Neural progenitor cell (in vitro differentiated cells): Measurements from ENCODE around the gene GLI2. TPM values are rescaled to one million over a fixed set of nuclear protein-coding genes. Genes with fewer than 3 reads are reported as not detected.

ENCODE experiments used
- DNase-seq: peaks from one replicate; pipeline ENCODE4 v3.0.0-alpha.2; 2016; ENCODE audit warnings: low spot score
- H2AFZ ChIP-seq: fragments of 200-600 bp; sonication (generic); replicated peaks from 2 replicates; pipeline ENCODE4 v1.6.1; 2016; ENCODE audit warnings: antibody characterized with exemption
- H3F3A ChIP-seq: fragments of 200-600 bp; sonication (generic); 2 replicates; pipeline ENCODE4 v1.6.1; 2016; ENCODE audit warnings: antibody characterized with exemption, low read depth
- H3K27ac ChIP-seq: fragments of 200-600 bp; sonication (generic); 2 replicates; pipeline ENCODE4 v1.5.1; 2016; ENCODE audit warnings: mild to moderate bottlenecking
- H3K27me3 ChIP-seq: fragments of 200-600 bp; sonication (generic); 2 replicates; pipeline ENCODE4 v1.6.1; 2016; ENCODE audit warnings: mild to moderate bottlenecking, moderate library complexity
- H3K36me3 ChIP-seq: fragments of 200-600 bp; sonication (generic); 2 replicates; pipeline ENCODE4 v1.5.1; 2016
- H3K4me1 ChIP-seq: fragments of 200-600 bp; sonication (generic); 2 replicates; pipeline ENCODE4 v1.6.1; 2016; ENCODE audit warnings: mixed run types
- H3K4me2 ChIP-seq: fragments of 200-600 bp; sonication (generic); 2 replicates; pipeline ENCODE4 v1.6.1; 2016
- H3K4me3 ChIP-seq: fragments of 200-600 bp; sonication (generic); 2 replicates; pipeline ENCODE4 v1.5.1; 2016
- H3K79me2 ChIP-seq: fragments of 200-600 bp; sonication (generic); 2 replicates; pipeline ENCODE4 v1.6.1; 2016; ENCODE audit warnings: low read depth
- H3K9ac ChIP-seq: fragments of 200-600 bp; sonication (generic); 2 replicates; pipeline ENCODE4 v1.6.1; 2016
- H3K9me3 ChIP-seq: fragments of 200-600 bp; sonication (generic); 2 replicates; pipeline ENCODE4 v1.5.1; 2016; ENCODE audit warnings: low read depth
- H4K20me1 ChIP-seq: fragments of 200-600 bp; sonication (generic); 2 replicates; pipeline ENCODE4 v1.6.1; 2016; ENCODE audit warnings: low read depth
- H3K27ac Mint-ChIP-seq: 3 replicates; pipeline ENCODE4 v1.8.0; 2021; ENCODE audit warnings: mixed read lengths
- H3K27me3 Mint-ChIP-seq: 2 replicates; pipeline ENCODE4 v1.8.0; 2022; ENCODE audit warnings: low read depth, mild to moderate bottlenecking, inconsistent platforms, moderate library complexity, mixed read lengths; ENCODE audit not compliant: insufficient read depth
- H3K36me3 Mint-ChIP-seq: 3 replicates; pipeline ENCODE4 v1.8.0; 2021; ENCODE audit warnings: mixed read lengths
- H3K4me1 Mint-ChIP-seq: 3 replicates; pipeline ENCODE4 v1.8.0; 2021; ENCODE audit warnings: mixed read lengths
- H3K4me3 Mint-ChIP-seq: 3 replicates; pipeline ENCODE4 v1.8.0; 2021; ENCODE audit warnings: mild to moderate bottlenecking, moderate library complexity, mixed read lengths
- H3K9me3 Mint-ChIP-seq: 3 replicates; pipeline ENCODE4 v1.8.0; 2020; ENCODE audit warnings: mixed read lengths
- EZH2 ChIP-seq: fragments of 200-600 bp; sonication (generic); IDR thresholded peaks from 2 replicates; pipeline ENCODE4 v1.6.1; 2017; ENCODE audit warnings: antibody characterized with exemption, mild to moderate bottlenecking, moderate library complexity
- EZH2phosphoT487 ChIP-seq: fragments of 200-600 bp; sonication (generic); IDR thresholded peaks from 2 replicates; pipeline ENCODE4 v1.6.1; 2017; ENCODE audit warnings: antibody characterized with exemption
- total RNA-seq: library from RNA; depleted of rRNA; stranded (reverse); fragments of >200 nt; gene quantifications from 2 replicates; pipeline ENCODE4 v1.2.3, GENCODE V29; 2015; ENCODE audit warnings: low replicate concordance
- TF ChIP-seq, protein P1 (sequence below): fragments of 200-600 bp; sonication (generic); IDR thresholded peaks from 2 replicates; pipeline ENCODE4 v1.5.1; 2017; ENCODE audit warnings: antibody characterized with exemption, mild to moderate bottlenecking

GLI2 gene
- total RNA-seq, 1 donor from 2014 or later, result 9.4 TPM

DNA sequence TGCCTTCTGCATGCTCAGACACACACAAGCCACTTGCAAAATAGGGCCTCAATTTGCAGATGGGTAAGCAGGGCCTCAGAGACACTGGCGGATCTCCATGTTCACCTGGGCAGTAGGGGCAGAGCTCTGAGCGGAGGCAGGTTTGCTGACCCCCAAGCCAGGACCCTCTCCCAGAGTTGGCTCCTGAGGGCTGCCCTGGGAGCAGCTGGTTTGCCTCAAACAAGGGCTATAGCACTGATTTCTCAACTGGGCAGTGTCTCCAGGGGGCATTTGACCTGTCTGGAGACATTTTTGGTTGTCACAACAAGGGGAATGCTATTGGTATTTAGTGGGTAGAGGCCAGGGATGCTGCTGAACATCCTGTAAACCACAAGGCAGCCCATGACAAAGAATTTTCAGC, 11.6 kb downstream of the GLI2 start:
- peaks cover 2% of the 10 kb centered on the region for H3K9me3 Mint-ChIP-seq
- peaks cover 3% of the 10 kb centered on the region for H3K27me3 Mint-ChIP-seq
- no peaks in the 10 kb centered on the region for H3K36me3 ChIP-seq
- H3K9ac ChIP-seq, result no peak overlapping the region
- no peaks in the 10 kb centered on the region for H3K9me3 ChIP-seq
- H3K27ac Mint-ChIP-seq, result no peak overlapping the region
- no peak for DNase-seq
- H3K4me3 Mint-ChIP-seq, result no peak overlapping the region
- H3K36me3 Mint-ChIP-seq, result peaks cover 15% of the 10 kb centered on the region
- peaks cover 66% of the 10 kb centered on the region for H3K4me1 Mint-ChIP-seq
- H3K79me2 ChIP-seq, result peaks cover 100% of the 10 kb centered on the region
- peaks cover 25% of the 10 kb centered on the region for H3F3A ChIP-seq
- peaks cover 59% of the 10 kb centered on the region for H3K4me1 ChIP-seq
- peaks cover 100% of the 10 kb centered on the region for H4K20me1 ChIP-seq
- H3K4me2 ChIP-seq, result no peak overlapping the region
- H3K27ac ChIP-seq, result no peak overlapping the region
- H3K4me3 ChIP-seq, result no peak overlapping the region
- TF ChIP-seq, protein P1, sequence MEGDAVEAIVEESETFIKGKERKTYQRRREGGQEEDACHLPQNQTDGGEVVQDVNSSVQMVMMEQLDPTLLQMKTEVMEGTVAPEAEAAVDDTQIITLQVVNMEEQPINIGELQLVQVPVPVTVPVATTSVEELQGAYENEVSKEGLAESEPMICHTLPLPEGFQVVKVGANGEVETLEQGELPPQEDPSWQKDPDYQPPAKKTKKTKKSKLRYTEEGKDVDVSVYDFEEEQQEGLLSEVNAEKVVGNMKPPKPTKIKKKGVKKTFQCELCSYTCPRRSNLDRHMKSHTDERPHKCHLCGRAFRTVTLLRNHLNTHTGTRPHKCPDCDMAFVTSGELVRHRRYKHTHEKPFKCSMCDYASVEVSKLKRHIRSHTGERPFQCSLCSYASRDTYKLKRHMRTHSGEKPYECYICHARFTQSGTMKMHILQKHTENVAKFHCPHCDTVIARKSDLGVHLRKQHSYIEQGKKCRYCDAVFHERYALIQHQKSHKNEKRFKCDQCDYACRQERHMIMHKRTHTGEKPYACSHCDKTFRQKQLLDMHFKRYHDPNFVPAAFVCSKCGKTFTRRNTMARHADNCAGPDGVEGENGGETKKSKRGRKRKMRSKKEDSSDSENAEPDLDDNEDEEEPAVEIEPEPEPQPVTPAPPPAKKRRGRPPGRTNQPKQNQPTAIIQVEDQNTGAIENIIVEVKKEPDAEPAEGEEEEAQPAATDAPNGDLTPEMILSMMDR, result no peak
- no peak for TF ChIP-seq EZH2phosphoT487
- no peak for TF ChIP-seq EZH2
- H3K27me3 ChIP-seq, result no peaks in the 10 kb centered on the region
- no peak overlapping the region for H2AFZ ChIP-seq

DNA sequence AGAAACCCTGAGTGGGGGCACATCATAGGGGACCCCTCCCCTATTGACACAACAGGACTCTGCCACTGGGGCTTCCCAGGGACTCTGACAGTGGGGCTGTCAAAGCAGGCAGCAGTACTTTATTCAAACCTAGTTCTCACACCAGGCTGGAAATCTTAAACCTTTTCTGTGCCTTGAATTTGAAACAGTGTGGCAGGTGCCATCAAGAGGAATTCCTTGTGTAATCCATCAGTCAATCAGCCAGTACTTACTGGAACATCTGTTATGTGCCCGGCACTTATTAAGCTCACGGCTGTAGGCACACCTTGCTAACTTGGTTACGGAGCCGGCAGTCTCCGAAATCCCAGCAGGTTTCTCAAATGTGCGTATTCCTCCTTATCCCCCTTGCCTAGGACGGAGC, 12.0 kb downstream of the GLI2 start:
- peaks cover 100% of the 10 kb centered on the region for H3K79me2 ChIP-seq
- no peak for DNase-seq
- Mint-ChIP-seq H3K27me3 (peaks cover 3% of the 10 kb centered on the region), H3K36me3 (peaks cover 16% of the 10 kb centered on the region), H3K9me3 (peaks cover 3% of the 10 kb centered on the region), H3K4me3 (no peak overlapping the region), H3K27ac (no peak overlapping the region), H3K4me1 (peaks cover 62% of the 10 kb centered on the region)
- H3K4me2 ChIP-seq, result no peak overlapping the region
- peaks cover 99% of the 10 kb centered on the region for H4K20me1 ChIP-seq
- H3K9ac ChIP-seq, result no peak overlapping the region
- H3K36me3 ChIP-seq, result no peaks in the 10 kb centered on the region
- peaks cover 55% of the 10 kb centered on the region for H3K4me1 ChIP-seq
- H3K9me3 ChIP-seq, result no peaks in the 10 kb centered on the region
- TF ChIP-seq, protein P1, result no peak
- no peak for TF ChIP-seq EZH2phosphoT487
- TF ChIP-seq EZH2, result no peak
- H3K4me3 ChIP-seq, result no peak overlapping the region
- no peak overlapping the region for H3K27ac ChIP-seq
- H3F3A ChIP-seq, result peaks cover 21% of the 10 kb centered on the region
- H3K27me3 ChIP-seq, result no peaks in the 10 kb centered on the region
- no peak overlapping the region for H2AFZ ChIP-seq

DNA sequence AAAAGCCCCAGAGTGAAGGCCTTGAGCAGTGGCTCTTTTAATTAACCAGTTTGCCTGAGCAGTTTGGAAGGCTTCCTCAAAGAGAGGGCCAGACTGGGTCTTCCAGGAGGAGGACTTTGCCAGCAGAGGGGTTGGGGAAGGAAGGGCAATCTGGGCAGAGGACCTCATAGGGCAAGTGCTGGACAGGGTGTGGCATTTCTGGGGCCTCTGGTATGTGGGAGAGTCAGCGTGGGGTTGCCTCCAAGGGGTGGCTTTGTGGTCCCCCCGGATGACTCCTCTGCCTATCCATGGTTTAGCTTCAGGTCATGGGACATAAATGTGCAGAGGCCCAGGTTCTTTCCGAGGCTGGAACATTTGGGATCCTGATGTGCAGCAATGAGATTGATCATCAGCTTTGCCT, 12.6 kb downstream of the GLI2 start:
- H3K27ac Mint-ChIP-seq, result no peak overlapping the region
- no peak overlapping the region for H3K4me3 Mint-ChIP-seq
- Histone ChIP-seq H3K36me3 (no peaks in the 10 kb centered on the region), H3K4me2 (no peak overlapping the region), H4K20me1 (peaks cover 94% of the 10 kb centered on the region), H3K27ac (no peak overlapping the region), H3K27me3 (no peaks in the 10 kb centered on the region), H2AFZ (no peak overlapping the region), H3K4me3 (no peak overlapping the region), H3F3A (peaks cover 15% of the 10 kb centered on the region), H3K4me1 (peaks cover 50% of the 10 kb centered on the region), H3K79me2 (peaks cover 100% of the 10 kb centered on the region), H3K9me3 (no peaks in the 10 kb centered on the region), H3K9ac (no peak overlapping the region)
- no peak for DNase-seq
- H3K4me1 Mint-ChIP-seq, result peaks cover 56% of the 10 kb centered on the region
- TF ChIP-seq, protein P1, result no peak
- TF ChIP-seq EZH2 (no peak), EZH2phosphoT487 (no peak)
- H3K9me3 Mint-ChIP-seq, result peaks cover 5% of the 10 kb centered on the region
- no peaks in the 10 kb centered on the region for H3K27me3 Mint-ChIP-seq
- H3K36me3 Mint-ChIP-seq, result peaks cover 19% of the 10 kb centered on the region
